PC-9 (cell line): Measurements from ENCODE around the gene NACA. TPM values are rescaled to one million over a fixed set of nuclear protein-coding genes. Genes with fewer than 3 reads are reported as not detected.

Source experiments
- BruUV-seq: library from RNA; stranded (reverse); fragments of 400-500 nt; replicated peaks from 2 replicates; lab custom pipeline; 2021; lab: Mats Ljungman, UMichigan
- CTCF ChIA-PET: fragments of 300-600 bp; sonication (Branson Sonifier 250); formaldehyde crosslinking; loops from one replicate; lab custom pipeline; 2022; ENCODE audit warnings: antibody characterized with exemption; lab: Charles Lee
- POLR2A ChIA-PET: fragments of 300-600 bp; sonication (Branson Sonifier 250); formaldehyde crosslinking; loops from one replicate; lab custom pipeline; 2022; ENCODE audit warnings: antibody characterized with exemption; ENCODE audit not compliant: unreplicated experiment; lab: Charles Lee
- DNase-seq, 2 experiments: peaks; one replicate each; pipeline versions ENCODE4 v3.0.0 to v3.0.0-alpha.2; 2015 to 2022; ENCODE audit warnings: mixed read lengths in 1 of 2
- H2AFZ ChIP-seq: fragments of 200-600 bp; sonication (generic); 2 replicates; pipeline ENCODE4 v1.8.1; 2017; ENCODE audit warnings: antibody characterized with exemption
- H3F3A ChIP-seq: fragments of 200-600 bp; sonication (generic); 2 replicates; pipeline ENCODE4 v1.8.1; 2017; ENCODE audit warnings: antibody characterized with exemption, mild to moderate bottlenecking, low read depth; ENCODE audit not compliant: insufficient read depth
- H3K27ac ChIP-seq: fragments of 200-600 bp; sonication (generic); 2 replicates; pipeline ENCODE4 v1.6.1; 2016; ENCODE audit warnings: mixed run types
- H3K27me3 ChIP-seq: fragments of 200-600 bp; sonication (generic); 2 replicates; pipeline ENCODE4 v1.6.1; 2016; ENCODE audit warnings: low read depth, mixed run types; ENCODE audit not compliant: insufficient read depth
- H3K36me3 ChIP-seq: fragments of 200-600 bp; sonication (generic); 2 replicates; pipeline ENCODE4 v1.6.1; 2016; ENCODE audit warnings: low read depth, mixed run types
- H3K4me1 ChIP-seq: fragments of 200-600 bp; sonication (generic); replicated peaks from 2 replicates; pipeline ENCODE4 v1.6.1; 2016; ENCODE audit warnings: mixed run types; ENCODE audit not compliant: insufficient read depth
- H3K4me2 ChIP-seq: fragments of 200-600 bp; sonication (generic); 2 replicates; pipeline ENCODE4 v1.6.1; 2017; ENCODE audit warnings: mixed run types
- H3K4me3 ChIP-seq: fragments of 200-600 bp; sonication (generic); 2 replicates; pipeline ENCODE4 v1.6.1; 2016; ENCODE audit warnings: mixed run types
- H3K79me2 ChIP-seq: fragments of 200-600 bp; sonication (generic); 2 replicates; pipeline ENCODE4 v1.6.1; 2017; ENCODE audit warnings: low read depth, mixed run types
- H3K9me2 ChIP-seq: fragments of 200-600 bp; sonication (generic); 2 replicates; pipeline ENCODE4 v1.8.1; 2017; ENCODE audit warnings: mild to moderate bottlenecking; ENCODE audit not compliant: insufficient read depth
- H3K9me3 ChIP-seq: fragments of 200-600 bp; sonication (generic); 2 replicates; pipeline ENCODE4 v1.8.1; 2016; ENCODE audit warnings: low read depth; ENCODE audit not compliant: insufficient read depth
- H4K20me1 ChIP-seq: fragments of 200-600 bp; sonication (generic); 2 replicates; pipeline ENCODE4 v1.8.1; 2017; ENCODE audit not compliant: insufficient read depth
- CTCF ChIP-seq: fragments of 200-600 bp; sonication (generic); conservative IDR thresholded peaks from 2 replicates; pipeline ENCODE4 v1.6.1; 2017; ENCODE audit warnings: mixed run types, antibody characterized with exemption, mild to moderate bottlenecking, moderate library complexity
- EZH2 ChIP-seq: fragments of 200-600 bp; sonication (generic); IDR thresholded peaks from 2 replicates; pipeline ENCODE4 v1.8.0; 2017; ENCODE audit warnings: antibody characterized with exemption, low read depth
- intact Hi-C: fragments of 100-400 bp; cut with micrococcal nuclease; formaldehyde crosslinking; loops from one replicate; pipeline ENCODE4 v1.10.0; 2022; ENCODE audit not compliant: unreplicated experiment
- total RNA-seq: library from RNA; stranded (reverse); gene quantifications from 2 replicates; pipeline ENCODE4 v1.2.3, GENCODE V29; 2021

Gene NACA
- total RNA-seq, 1 experiment from 2014 or later: 1,035 TPM

GRCh38 chr12:56763753-56764657 is 38.9 kb upstream of the NACA start:
- Histone ChIP-seq H3K4me2 (no peak overlapping the region), H3K79me2 (no peaks in the 10 kb centered on the region), H3K9me2 (no peaks in the 10 kb centered on the region), H3K4me3 (no peak overlapping the region), H3K27me3 (no peaks in the 10 kb centered on the region), H3K27ac (no peak overlapping the region), H3K9me3 (no peaks in the 10 kb centered on the region), H3F3A (no peaks in the 10 kb centered on the region), H3K4me1 (no peaks in the 10 kb centered on the region), H4K20me1 (no peaks in the 10 kb centered on the region), H2AFZ (no peak overlapping the region), H3K36me3 (no peaks in the 10 kb centered on the region)
- no TSS peak for BruUV-seq
- ChIA-PET CTCF (interaction anchor here (0.6 kb wide), 1 partner anchor 643 kb away, joined by 10 read pairs; no protein-coding TSS in a partner anchor), POLR2A (no interaction called here)
- intact Hi-C loops: no loop called here
- TF ChIP-seq EZH2 (no peak), CTCF (no peak)
- DNase-seq: peak in 1 of 2 experiments; percentile 54

DNA sequence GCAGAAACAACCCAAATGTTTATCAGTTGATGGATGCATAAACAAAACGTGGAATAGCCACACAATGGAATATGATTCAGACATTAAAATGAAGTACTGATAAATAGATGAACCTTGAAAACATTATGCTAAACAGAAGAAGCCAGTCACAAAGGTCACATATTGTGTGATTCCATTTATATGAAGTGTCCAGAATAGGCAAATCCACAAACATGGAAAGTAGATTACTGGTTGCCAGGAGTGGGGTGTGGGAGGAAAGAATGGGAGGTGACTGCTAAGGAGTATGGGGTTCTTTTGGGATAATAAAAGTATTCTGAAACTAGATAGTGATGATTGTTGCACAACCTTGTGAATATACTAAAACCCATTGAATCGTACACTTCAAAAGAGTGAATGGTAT is 36.7 kb upstream of the NACA start:
- Histone ChIP-seq H4K20me1 (no peaks in the 10 kb centered on the region), H3K36me3 (no peaks in the 10 kb centered on the region), H3K79me2 (no peaks in the 10 kb centered on the region), H3K9me2 (no peaks in the 10 kb centered on the region), H3K4me3 (no peak overlapping the region), H3F3A (no peaks in the 10 kb centered on the region), H3K27me3 (no peaks in the 10 kb centered on the region), H3K9me3 (peaks cover 13% of the 10 kb centered on the region; the same call in 1 of the 2 replicates), H2AFZ (no peak overlapping the region), H3K4me1 (no peaks in the 10 kb centered on the region), H3K27ac (no peak overlapping the region), H3K4me2 (no peak overlapping the region)
- intact Hi-C loops: no loop called here
- POLR2A ChIA-PET: no interaction called here
- no TSS peak for BruUV-seq
- CTCF ChIA-PET: interaction anchor here (0.7 kb wide), 1 partner anchor 248 kb away, joined by 8 read pairs; no protein-coding TSS in a partner anchor
- TF ChIP-seq CTCF: no peak
- no peak for TF ChIP-seq EZH2
- no peak for DNase-seq

GRCh38 chr12:56760460-56760859 is 35.4 kb upstream of the NACA start:
- Histone ChIP-seq H3K4me1 (no peaks in the 10 kb centered on the region), H3K9me2 (no peaks in the 10 kb centered on the region), H3K27ac (no peak overlapping the region), H3K36me3 (no peaks in the 10 kb centered on the region), H3K4me2 (no peak overlapping the region), H3K4me3 (no peak overlapping the region), H2AFZ (no peak overlapping the region), H3K27me3 (no peaks in the 10 kb centered on the region), H3K9me3 (peaks cover 13% of the 10 kb centered on the region; the same call in 1 of the 2 replicates), H3K79me2 (no peaks in the 10 kb centered on the region), H4K20me1 (no peaks in the 10 kb centered on the region), H3F3A (no peaks in the 10 kb centered on the region)
- BruUV-seq: no TSS peak
- ChIA-PET POLR2A (no interaction called here), CTCF (interaction anchor here (0.6 kb wide), 1 partner anchor 368 kb away, joined by 3 read pairs; no protein-coding TSS in a partner anchor)
- intact Hi-C loops: no loop called here
- no peak for DNase-seq
- no peak for TF ChIP-seq EZH2
- TF ChIP-seq CTCF: no peak
